WI38 (cell line): ENCODE results near the gene AUH.

Experiments
- H3K4me3 ChIP-seq: 2 replicates; pipeline ENCODE4 v1.5.1; 2011; ENCODE audit warnings: low read depth, mild to moderate bottlenecking, control low read depth, low read length
- CTCF ChIP-seq: IDR thresholded peaks from 2 replicates; pipeline ENCODE4 v1.5.1; 2012; ENCODE audit warnings: low read depth, mild to moderate bottlenecking, control low read depth, low read length

Gene AUH

GRCh38 chr9:91255327-91255726 lies 106.4 kb downstream of the AUH start:
- TF ChIP-seq CTCF: no peak
- H3K4me3 ChIP-seq: no peak overlapping the region

- no peak for TF ChIP-seq CTCF
- no peak overlapping the region for H3K4me3 ChIP-seq
Observed at GRCh38 chr9:91253488-91253887, 108.2 kb downstream of the AUH start.

GRCh38 chr9:91248707-91249106 lies 113.0 kb downstream of the AUH start:
- H3K4me3 ChIP-seq: no peak overlapping the region
- TF ChIP-seq CTCF: no peak

- H3K4me3 ChIP-seq: no peak overlapping the region
- no peak for TF ChIP-seq CTCF
Observed at GRCh38 chr9:91247278-91247677, 114.4 kb downstream of the AUH start.

GRCh38 chr9:91246846-91247245 lies 114.9 kb downstream of the AUH start:
- H3K4me3 ChIP-seq: no peak overlapping the region
- no peak for TF ChIP-seq CTCF

GRCh38 chr9:91245431-91246313 lies 116.0 kb downstream of the AUH start:
- no peak overlapping the region for H3K4me3 ChIP-seq
- no peak for TF ChIP-seq CTCF

- no peak for TF ChIP-seq CTCF
- H3K4me3 ChIP-seq: no peak overlapping the region
Observed at GRCh38 chr9:91243029-91243428, 118.7 kb downstream of the AUH start.
